Measurements from ENCODE around the gene TRIP6. TPM values are rescaled to one million over a fixed set of nuclear protein-coding genes. Genes with fewer than 3 reads are reported as not detected.

TRIP6 gene
- total RNA-seq, 1 experiment from 2014 or later = 75.8 TPM

GRCh38 chr7:100867776-100868485 lies 744 bp downstream of the TRIP6 start:
- no peak for DNase-seq (ENCODE audit: extremely low read depth, low read depth)

GRCh38 chr7:100873599-100874299 lies 6.6 kb downstream of the TRIP6 start:
- DNase-seq (ENCODE audit: extremely low read depth, low read depth) = no peak

- no peak for DNase-seq (ENCODE audit: extremely low read depth, low read depth)
Observed at GRCh38 chr7:100874300-100874576, 7.1 kb downstream of the TRIP6 start.

- peak; percentile 98 for DNase-seq (ENCODE audit: extremely low read depth, low read depth)
Observed at GRCh38 chr7:100874577-100875355, 7.6 kb downstream of the TRIP6 start, which contains the start of gene SRRT. Gene SRRT, plus strand, starts transcription at chr7:100875103. Its CDS starts 488 bp downstream, at chr7:100875591.

GRCh38 chr7:100875356-100875751 lies 8.2 kb downstream of the TRIP6 start:
- no peak for DNase-seq (ENCODE audit: extremely low read depth, low read depth)

- no peak for DNase-seq (ENCODE audit: extremely low read depth, low read depth)
Observed at GRCh38 chr7:100878013-100878412, 10.8 kb downstream of the TRIP6 start.

- no peak for DNase-seq (ENCODE audit: extremely low read depth, low read depth)
Observed at GRCh38 chr7:100878685-100879084, 11.5 kb downstream of the TRIP6 start.

- no peak for DNase-seq (ENCODE audit: extremely low read depth, low read depth)
Observed at GRCh38 chr7:100879685-100880261, 12.6 kb downstream of the TRIP6 start.

- DNase-seq (ENCODE audit: extremely low read depth, low read depth) = no peak
Observed at GRCh38 chr7:100880645-100881044, 13.5 kb downstream of the TRIP6 start.

GRCh38 chr7:100881136-100881535 lies 13.9 kb downstream of the TRIP6 start:
- DNase-seq (ENCODE audit: extremely low read depth, low read depth) = no peak

GRCh38 chr7:100882201-100882600 lies 15.0 kb downstream of the TRIP6 start:
- DNase-seq (ENCODE audit: extremely low read depth, low read depth) = no peak

- no peak for DNase-seq (ENCODE audit: extremely low read depth, low read depth)
Observed at GRCh38 chr7:100882785-100883526, 15.8 kb downstream of the TRIP6 start.

GRCh38 chr7:100884736-100885439 lies 17.7 kb downstream of the TRIP6 start:
- no peak for DNase-seq (ENCODE audit: extremely low read depth, low read depth)

GRCh38 chr7:100885440-100886141 lies 18.4 kb downstream of the TRIP6 start:
- DNase-seq (ENCODE audit: extremely low read depth, low read depth) = no peak

- no peak for DNase-seq (ENCODE audit: extremely low read depth, low read depth)
Observed at GRCh38 chr7:100886142-100886935, 19.2 kb downstream of the TRIP6 start.

GRCh38 chr7:100886936-100887515 lies 19.8 kb downstream of the TRIP6 start:
- no peak for DNase-seq (ENCODE audit: extremely low read depth, low read depth)

- DNase-seq (ENCODE audit: extremely low read depth, low read depth) = no peak
Observed at GRCh38 chr7:100887516-100888290, 20.5 kb downstream of the TRIP6 start.

All from NCI-H460 (cell line).